ENCODE results near the gene SMAD5.

The SMAD5 gene

GRCh38 chr5:136226401-136226800 is 93.8 kb downstream of the SMAD5 start:
- no peak for DNase-seq

- DNase-seq = no peak
Observed at GRCh38 chr5:136228136-136228757, 95.6 kb downstream of the SMAD5 start.

- no peak for DNase-seq
Observed at GRCh38 chr5:136230176-136230575, 97.5 kb downstream of the SMAD5 start.

- no peak for DNase-seq
Observed at GRCh38 chr5:136232316-136232715, 99.7 kb downstream of the SMAD5 start.
